OCI-LY1 (cell line): ENCODE data around the gene PASD1.
"Not testable (repeated sequence)": the region's sequence is repeated elsewhere in the genome, so short reads cannot be mapped to it uniquely, and the experiment has no call there.

Experiments used
- H2AFZ ChIP-seq: fragments of 200-600 bp; sonication (generic), shearing (Covaris generic); 2 replicates; pipeline ENCODE4 v1.6.0; 2014; ENCODE audit warnings: antibody characterized with exemption, mild to moderate bottlenecking, low read length
- H3F3A ChIP-seq: fragments of 200-600 bp; sonication (generic), shearing (Covaris generic); 2 replicates; pipeline ENCODE4 v1.6.0; 2014; ENCODE audit warnings: mild to moderate bottlenecking, antibody characterized with exemption, low read length, moderate library complexity; ENCODE audit not compliant: insufficient read depth
- H3K27ac ChIP-seq: fragments of 200-600 bp; sonication (generic); 2 replicates; pipeline ENCODE4 v1.5.1; 2014; ENCODE audit warnings: low read length, mixed run types, mild to moderate bottlenecking, low read depth; ENCODE audit not compliant: poor library complexity, severe bottlenecking
- H3K27me3 ChIP-seq: fragments of 200-600 bp; sonication (generic); 2 replicates; pipeline ENCODE4 v1.6.0; 2014; ENCODE audit warnings: antibody characterized with exemption, mild to moderate bottlenecking, low read length, moderate library complexity; ENCODE audit not compliant: insufficient read depth
- H3K36me3 ChIP-seq: fragments of 200-600 bp; sonication (generic); 2 replicates; pipeline ENCODE4 v1.6.1; 2014; ENCODE audit warnings: mild to moderate bottlenecking, antibody characterized with exemption, low read length, moderate library complexity, mixed read lengths; ENCODE audit not compliant: insufficient read depth
- H3K4me1 ChIP-seq: fragments of 200-600 bp; sonication (generic); 2 replicates; pipeline ENCODE4 v1.5.1; 2014; ENCODE audit warnings: mild to moderate bottlenecking, low read length, moderate library complexity; ENCODE audit not compliant: insufficient read depth, severe bottlenecking
- H3K4me2 ChIP-seq: fragments of 200-600 bp; sonication (generic), shearing (Covaris generic); 2 replicates; pipeline ENCODE4 v1.6.1; 2014; ENCODE audit warnings: low read length
- H3K4me3 ChIP-seq: fragments of 200-600 bp; sonication (generic); 2 replicates; pipeline ENCODE4 v1.5.1; 2014; ENCODE audit warnings: low read length, low read depth, mild to moderate bottlenecking, mixed read lengths; ENCODE audit not compliant: poor library complexity, severe bottlenecking
- H3K79me2 ChIP-seq: fragments of 200-600 bp; shearing (Covaris generic); 2 replicates; pipeline ENCODE4 v1.6.1; 2016; ENCODE audit warnings: mixed run types, low read length, mixed read lengths; ENCODE audit not compliant: insufficient read depth
- H3K9ac ChIP-seq: fragments of 200-600 bp; sonication (generic), shearing (Covaris generic); 2 replicates; pipeline ENCODE4 v1.6.1; 2014; ENCODE audit warnings: mild to moderate bottlenecking, low read length, mixed read lengths
- H3K9me2 ChIP-seq: fragments of 200-600 bp; sonication (generic), shearing (Covaris generic); 2 replicates; pipeline ENCODE4 v1.6.1; 2014; ENCODE audit warnings: low read depth, mild to moderate bottlenecking, low read length, mixed read lengths
- H3K9me3 ChIP-seq: fragments of 200-600 bp; shearing (Covaris generic); 2 replicates; pipeline ENCODE4 v1.6.1; 2014; ENCODE audit warnings: low read length, mixed read lengths
- H4K20me1 ChIP-seq: fragments of 200-600 bp; sonication (generic), shearing (Covaris generic); 2 replicates; pipeline ENCODE4 v1.6.0; 2016; ENCODE audit warnings: mild to moderate bottlenecking, low read length; ENCODE audit not compliant: insufficient read depth
- CTCF ChIP-seq: fragments of 200-600 bp; sonication (generic), shearing (Covaris generic); IDR thresholded peaks from 2 replicates; pipeline ENCODE4 v1.5.1; 2017; ENCODE audit warnings: mild to moderate bottlenecking, antibody characterized with exemption, low read length, moderate library complexity, mixed read lengths
- EZH2 ChIP-seq: fragments of 200-600 bp; sonication (generic), shearing (Covaris generic); IDR thresholded peaks from 2 replicates; pipeline ENCODE4 v1.8.0; 2017; ENCODE audit warnings: borderline replicate concordance, mixed run types, mild to moderate bottlenecking, antibody characterized with exemption, low read length, moderate library complexity, mixed read lengths

PASD1 gene

GRCh38 chrX:151552743-151553142, 10.7 kb upstream of the PASD1 start:
- TF ChIP-seq CTCF = no peak
- no peak for TF ChIP-seq EZH2
- no peaks in the 10 kb centered on the region for H3F3A ChIP-seq
- no peaks in the 10 kb centered on the region for H3K27me3 ChIP-seq
- H3K9ac ChIP-seq = no peak overlapping the region
- H2AFZ ChIP-seq = no peak overlapping the region
- H3K9me3 ChIP-seq = no peaks in the 10 kb centered on the region
- no peaks in the 10 kb centered on the region for H3K36me3 ChIP-seq
- no peaks in the 10 kb centered on the region for H3K4me1 ChIP-seq
- no peak overlapping the region for H3K4me2 ChIP-seq
- H4K20me1 ChIP-seq = no peaks in the 10 kb centered on the region
- H3K27ac ChIP-seq = no peak overlapping the region
- no peak overlapping the region for H3K4me3 ChIP-seq
- H3K9me2 ChIP-seq = no peaks in the 10 kb centered on the region
- no peaks in the 10 kb centered on the region for H3K79me2 ChIP-seq

GRCh38 chrX:151555301-151555700, 8.2 kb upstream of the PASD1 start:
- H3K9me3 ChIP-seq, H3K36me3 ChIP-seq, H2AFZ ChIP-seq, H3K9me2 ChIP-seq, H3K27me3 ChIP-seq, H3K9ac ChIP-seq, H3K4me3 ChIP-seq, H4K20me1 ChIP-seq, H3K27ac ChIP-seq, H3K4me2 ChIP-seq, H3K79me2 ChIP-seq, H3K4me1 ChIP-seq, H3F3A ChIP-seq: not testable (repeated sequence)

- H2AFZ ChIP-seq, H3F3A ChIP-seq, H3K4me1 ChIP-seq, H3K9me3 ChIP-seq, H3K27me3 ChIP-seq, H3K36me3 ChIP-seq, H3K9ac ChIP-seq, H3K27ac ChIP-seq, H3K9me2 ChIP-seq, H4K20me1 ChIP-seq, H3K79me2 ChIP-seq, H3K4me2 ChIP-seq, H3K4me3 ChIP-seq: not testable (repeated sequence)
Observed at GRCh38 chrX:151562485-151562884, 990 bp upstream of the PASD1 start.

- H3K27ac ChIP-seq, H3K79me2 ChIP-seq, H3K9ac ChIP-seq, H4K20me1 ChIP-seq, H2AFZ ChIP-seq, H3K9me2 ChIP-seq, H3K9me3 ChIP-seq, H3K4me2 ChIP-seq, H3K27me3 ChIP-seq, H3K4me3 ChIP-seq, H3K4me1 ChIP-seq, H3K36me3 ChIP-seq, H3F3A ChIP-seq: not testable (repeated sequence)
Observed at GRCh38 chrX:151563003-151563402, 472 bp upstream of the PASD1 start.

- Histone ChIP-seq H2AFZ (no peak overlapping the region), H3K4me2 (no peak overlapping the region), H3K4me1 (no peaks in the 10 kb centered on the region), H3K9me2 (no peaks in the 10 kb centered on the region), H4K20me1 (no peaks in the 10 kb centered on the region), H3K27me3 (no peaks in the 10 kb centered on the region), H3K9me3 (no peaks in the 10 kb centered on the region), H3K9ac (no peak overlapping the region), H3K79me2 (no peaks in the 10 kb centered on the region), H3K27ac (no peak overlapping the region), H3K4me3 (no peak overlapping the region), H3F3A (no peaks in the 10 kb centered on the region), H3K36me3 (no peaks in the 10 kb centered on the region)
- TF ChIP-seq EZH2 = no peak
- no peak for TF ChIP-seq CTCF
Observed at GRCh38 chrX:151564035-151564434, 560 bp downstream of the PASD1 start.

- H3K9me3 ChIP-seq, H3K27me3 ChIP-seq, H3K4me1 ChIP-seq, H3K27ac ChIP-seq, H3F3A ChIP-seq, H3K9me2 ChIP-seq, H4K20me1 ChIP-seq, H3K9ac ChIP-seq, H3K4me3 ChIP-seq, H3K79me2 ChIP-seq, H2AFZ ChIP-seq, H3K4me2 ChIP-seq, H3K36me3 ChIP-seq: not testable (repeated sequence)
Observed at GRCh38 chrX:151566872-151567271, 3.4 kb downstream of the PASD1 start.
